Endothelial cell of umbilical vein (primary cell): Measurements from ENCODE around the gene VPS29. TPM values are rescaled to one million over a fixed set of nuclear protein-coding genes. Genes with fewer than 3 reads are reported as not detected.

Experiments
- BruUV-seq: library from RNA; stranded (reverse); fragments of 400-500 nt; replicated peaks from 2 replicates; lab custom pipeline; 2021; lab: Mats Ljungman, UMichigan
- CTCF ChIA-PET: fragments of 300-600, 350-600 bp; sonication (Branson Sonifier 250); formaldehyde crosslinking; loops from one replicate; lab custom pipeline; 2021; ENCODE audit warnings: antibody characterized with exemption, inconsistent platforms; lab: Charles Lee
- POLR2A ChIA-PET: fragments of 300-600, 350-600 bp; sonication (Branson Sonifier 250); formaldehyde crosslinking; loops from one replicate; lab custom pipeline; 2021; ENCODE audit warnings: antibody characterized with exemption, inconsistent platforms; lab: Charles Lee
- DNase-seq: peaks from one replicate; pipeline ENCODE4 v3.0.0-alpha.2; 2011; ENCODE audit warnings: low read depth, low spot score
- FAIRE-seq: peaks from 2 replicates; lab custom pipeline; 2011; peaks lifted over from hg19 to GRCh38; lab: Jason Lieb, UNC
- H2AFZ ChIP-seq: 2 replicates; pipeline ENCODE4 v1.6.0; 2012; ENCODE audit warnings: low read depth, low read length, control low read depth, inconsistent platforms
- H3K27ac ChIP-seq: 2 replicates; pipeline ENCODE4 v1.5.1; 2011; ENCODE audit warnings: low read depth, mild to moderate bottlenecking, control low read depth, low read length, moderate library complexity; ENCODE audit not compliant: insufficient read depth
- H3K27me3 ChIP-seq, 2 experiments: 2 replicates each; pipeline versions ENCODE4 v1.6.0 to v1.6.1; 2011; ENCODE audit warnings: low read length in 2 of 2, mixed read lengths in 1 of 2; ENCODE audit not compliant: control insufficient read depth in 2 of 2, insufficient read depth in 2 of 2
- H3K36me3 ChIP-seq, 2 experiments: 2 replicates in 1 of 2; 3 replicates in 1 of 2; pipeline ENCODE4 v1.5.1; 2011; ENCODE audit warnings: low read length in 2 of 2, mild to moderate bottlenecking in 1 of 2, moderate library complexity in 1 of 2; ENCODE audit not compliant: control insufficient read depth in 2 of 2, insufficient read depth in 2 of 2; ENCODE audit errors: extremely low read depth in 1 of 2
- H3K4me1 ChIP-seq: 3 replicates; pipeline ENCODE4 v1.5.1; 2011; ENCODE audit warnings: mild to moderate bottlenecking, low read length; ENCODE audit not compliant: control insufficient read depth, insufficient read depth; ENCODE audit errors: extremely low read depth
- H3K4me2 ChIP-seq: 2 replicates; pipeline ENCODE4 v1.6.1; 2011; ENCODE audit warnings: low read length, control low read depth, mixed read lengths; ENCODE audit not compliant: insufficient read depth
- H3K4me3 ChIP-seq, 3 experiments: fragments of 200-600 bp in 1 of 3; sonication (generic), shearing (Covaris generic) in 1 of 3; replicated peaks in 1 of 3; 2 replicates each; pipeline ENCODE4 v1.5.1; 2011 to 2016; ENCODE audit warnings: control low read depth in 3 of 3, low read length in 3 of 3, mild to moderate bottlenecking in 2 of 3, inconsistent platforms in 1 of 3, low read depth in 1 of 3, moderate library complexity in 1 of 3; ENCODE audit not compliant: insufficient read depth in 1 of 3
- H3K79me2 ChIP-seq: 2 replicates; pipeline ENCODE4 v1.6.0; 2012; ENCODE audit warnings: low read length, inconsistent platforms; ENCODE audit not compliant: control insufficient read depth, insufficient read depth
- H3K9ac ChIP-seq: replicated peaks from 2 replicates; pipeline ENCODE3; 2011; ENCODE audit warnings: low read length, control low read depth; ENCODE audit not compliant: insufficient read depth; ENCODE audit errors: extremely low read depth
- H3K9me1 ChIP-seq: replicated peaks from 3 replicates; pipeline ENCODE4 v1.6.0; 2011; ENCODE audit warnings: mild to moderate bottlenecking, low read length; ENCODE audit not compliant: control insufficient read depth, insufficient read depth; ENCODE audit errors: extremely low read depth
- H3K9me3 ChIP-seq: replicated peaks from 2 replicates; pipeline ENCODE4 v1.5.1; 2012; ENCODE audit warnings: low read length, inconsistent platforms; ENCODE audit not compliant: control insufficient read depth, insufficient read depth
- H4K20me1 ChIP-seq: replicated peaks from 2 replicates; pipeline ENCODE3; 2011; ENCODE audit warnings: mild to moderate bottlenecking, low read length; ENCODE audit not compliant: control insufficient read depth, insufficient read depth; ENCODE audit errors: extremely low read depth
- EZH2 ChIP-seq: IDR thresholded peaks from 2 replicates; pipeline ENCODE4 v1.6.1; 2012; ENCODE audit warnings: borderline replicate concordance, low read depth, mild to moderate bottlenecking, moderate library complexity, low read length, inconsistent platforms; ENCODE audit not compliant: severe bottlenecking
- FOS ChIP-seq: IDR thresholded peaks from 2 replicates; pipeline ENCODE4 v1.6.1; 2011; ENCODE audit warnings: mild to moderate bottlenecking, low read length, moderate library complexity, borderline replicate concordance; ENCODE audit not compliant: insufficient read depth
- GATA2 ChIP-seq: IDR thresholded peaks from 2 replicates; pipeline ENCODE4 v1.7.0; 2011; ENCODE audit warnings: low read depth, mild to moderate bottlenecking, moderate library complexity, mixed read lengths, low read length; ENCODE audit not compliant: insufficient read length, insufficient read depth
- JUN ChIP-seq: IDR thresholded peaks from 2 replicates; pipeline ENCODE4 v1.6.1; 2011; ENCODE audit warnings: borderline replicate concordance, low read depth; ENCODE audit not compliant: insufficient read length, insufficient read depth
- MYC ChIP-seq: IDR thresholded peaks from one replicate; pipeline ENCODE4 v1.6.1; 2011; ENCODE audit warnings: mild to moderate bottlenecking, low read depth, low read length
- POLR2A ChIP-seq: IDR thresholded peaks from 2 replicates; pipeline ENCODE4 v1.6.1; 2012; ENCODE audit warnings: low read depth, mild to moderate bottlenecking, control low read depth, low read length
- POLR2AphosphoS5 ChIP-seq: IDR thresholded peaks from 2 replicates; pipeline ENCODE4 v1.6.1; 2012; ENCODE audit warnings: low read depth, mild to moderate bottlenecking, control low read depth, low read length, moderate library complexity; ENCODE audit not compliant: insufficient read depth
- dilution Hi-C: fragments of 300-500 bp; cut with MboI; formaldehyde crosslinking; loops from one replicate; pipeline ENCODE4 v1.15.0; 2019; ENCODE audit warnings: low sequenced_read_pairs; ENCODE audit not compliant: extremely low pct_ligation_motif_present
- intact Hi-C: fragments of 100-400 bp; cut with micrococcal nuclease; formaldehyde crosslinking; loops from one replicate; pipeline ENCODE4 v1.10.0; 2022
- polyA plus RNA-seq, 4 experiments: library from polyadenylated mRNA; depleted of rRNA in 3 of 4; stranded (reverse) in 3 of 4; unstranded in 1 of 4; fragments of >200 nt; gene quantifications; 2 replicates each; pipeline versions ENCODE4 v1.2.1 to v1.2.3, GENCODE V29; 2011 to 2012; ENCODE audit warnings: missing spikeins in 1 of 4
- total RNA-seq: library from RNA; stranded (reverse); gene quantifications from 2 replicates; pipeline ENCODE4 v1.2.3, GENCODE V29; 2021
- TF ChIP-seq, protein P1 (sequence below): IDR thresholded peaks from 2 replicates; pipeline ENCODE4 v1.6.1; 2011; ENCODE audit not compliant: insufficient read depth, insufficient read length
- TF ChIP-seq, protein P2 (sequence below), 2 donors: IDR thresholded peaks; 1 replicate in 1 of 2; 2 replicates in 1 of 2; pipeline ENCODE4 v1.5.1; 2011; ENCODE audit warnings: low read length in 2 of 2, mild to moderate bottlenecking in 2 of 2, moderate library complexity in 2 of 2, control low read depth in 1 of 2, inconsistent platforms in 1 of 2, low read depth in 1 of 2; ENCODE audit not compliant: insufficient read depth in 1 of 2; ENCODE audit errors: extremely low read depth in 1 of 2

VPS29 gene
- total and polyA plus RNA-seq, 2 donors (not counting 3 experiments of a cell fraction or from before 2014, with no cell fraction given), result 138 to 155 TPM

DNA sequence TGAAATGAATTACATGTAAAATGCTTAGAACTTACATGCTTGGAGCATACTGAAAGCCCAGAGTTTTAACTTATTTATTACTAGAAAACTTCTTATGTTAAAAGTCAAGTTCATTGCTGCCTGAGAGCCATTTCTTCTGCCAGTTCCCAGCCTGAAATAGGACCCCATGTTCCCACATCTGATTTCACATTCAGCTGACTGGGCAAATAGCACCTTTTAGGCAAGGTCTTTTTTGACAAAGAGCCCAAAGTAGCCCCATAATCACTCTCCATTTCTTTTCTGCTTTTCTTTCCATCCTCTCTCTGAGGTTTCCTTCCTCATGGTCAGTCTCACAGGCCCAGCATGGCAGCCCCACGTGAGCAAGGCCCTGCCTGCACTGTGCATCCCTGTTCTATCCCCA is 50.6 kb downstream of the VPS29 start:
- H3K9me3 ChIP-seq, result no peaks in the 10 kb centered on the region
- no peaks in the 10 kb centered on the region for H4K20me1 ChIP-seq
- CTCF ChIA-PET, result interaction anchor here (1.5 to 3.5 kb wide), 7 partner anchors 10 to 436 kb away, joined by 4 to 101 read pairs (median 11); partner anchors contain the start of genes FAM216A and GPN3
- no peak overlapping the region for H2AFZ ChIP-seq
- FAIRE-seq (no peak), DNase-seq (no peak)
- no peak overlapping the region for H3K27ac ChIP-seq
- POLR2A ChIA-PET, result no interaction called here
- no TSS peak for BruUV-seq
- H3K27me3 ChIP-seq, result no peaks in the 10 kb centered on the region
- intact Hi-C loops, result loop anchor here (5.0 kb wide), 2 partner anchors 291 to 436 kb away; partner anchors contain the start of gene PPP1CC
- H3K36me3 ChIP-seq, result peaks cover 0 to 2% of the 10 kb centered on the region in 2 experiments
- H3K79me2 ChIP-seq, result peaks cover 34% of the 10 kb centered on the region
- H3K4me2 ChIP-seq, result no peak overlapping the region
- H3K4me1 ChIP-seq, result peaks cover 5% of the 10 kb centered on the region
- H3K9me1 ChIP-seq, result no peaks in the 10 kb centered on the region
- TF ChIP-seq GATA2, result no peak
- no peak for TF ChIP-seq FOS
- TF ChIP-seq POLR2A, result no peak
- TF ChIP-seq JUN, result no peak
- no peak for TF ChIP-seq POLR2AphosphoS5
- TF ChIP-seq, protein P1, sequence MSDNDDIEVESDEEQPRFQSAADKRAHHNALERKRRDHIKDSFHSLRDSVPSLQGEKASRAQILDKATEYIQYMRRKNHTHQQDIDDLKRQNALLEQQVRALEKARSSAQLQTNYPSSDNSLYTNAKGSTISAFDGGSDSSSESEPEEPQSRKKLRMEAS, result no peak
- no peak for TF ChIP-seq MYC
- TF ChIP-seq EZH2, result no peak
- TF ChIP-seq, protein P2, sequence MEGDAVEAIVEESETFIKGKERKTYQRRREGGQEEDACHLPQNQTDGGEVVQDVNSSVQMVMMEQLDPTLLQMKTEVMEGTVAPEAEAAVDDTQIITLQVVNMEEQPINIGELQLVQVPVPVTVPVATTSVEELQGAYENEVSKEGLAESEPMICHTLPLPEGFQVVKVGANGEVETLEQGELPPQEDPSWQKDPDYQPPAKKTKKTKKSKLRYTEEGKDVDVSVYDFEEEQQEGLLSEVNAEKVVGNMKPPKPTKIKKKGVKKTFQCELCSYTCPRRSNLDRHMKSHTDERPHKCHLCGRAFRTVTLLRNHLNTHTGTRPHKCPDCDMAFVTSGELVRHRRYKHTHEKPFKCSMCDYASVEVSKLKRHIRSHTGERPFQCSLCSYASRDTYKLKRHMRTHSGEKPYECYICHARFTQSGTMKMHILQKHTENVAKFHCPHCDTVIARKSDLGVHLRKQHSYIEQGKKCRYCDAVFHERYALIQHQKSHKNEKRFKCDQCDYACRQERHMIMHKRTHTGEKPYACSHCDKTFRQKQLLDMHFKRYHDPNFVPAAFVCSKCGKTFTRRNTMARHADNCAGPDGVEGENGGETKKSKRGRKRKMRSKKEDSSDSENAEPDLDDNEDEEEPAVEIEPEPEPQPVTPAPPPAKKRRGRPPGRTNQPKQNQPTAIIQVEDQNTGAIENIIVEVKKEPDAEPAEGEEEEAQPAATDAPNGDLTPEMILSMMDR (IDR thresholded peaks at IDR 0.05; ENCODE audit: extremely low read depth in 1 of 2, insufficient read depth in 1 of 2, low read depth in 1 of 2, low read length in 2 of 2), result no peak
- no peak overlapping the region for H3K9ac ChIP-seq
- dilution Hi-C loops, result no loop called here
- no peak overlapping the region for H3K4me3 ChIP-seq
